H1 (cell line): ENCODE data around the gene CLRN1. TPM values are rescaled to one million over a fixed set of nuclear protein-coding genes. Genes with fewer than 3 reads are reported as not detected.

Experiments used
- CTCF ChIA-PET: fragments of 300-600 bp; sonication (Branson Sonifier 250); formaldehyde crosslinking; loops from one replicate; lab custom pipeline; 2021; ENCODE audit not compliant: partially characterized antibody; lab: Charles Lee
- POLR2A ChIA-PET: fragments of 300-600 bp; sonication (Branson Sonifier 250); formaldehyde crosslinking; loops from one replicate; lab custom pipeline; 2021; ENCODE audit warnings: inconsistent platforms; ENCODE audit not compliant: partially characterized antibody; lab: Charles Lee
- DNase-seq, 2 experiments: peaks; one replicate each; pipeline versions ENCODE4 v3.0.0 to v3.0.0-alpha.2; 2010 to 2022; ENCODE audit warnings: low spot score in 2 of 2, low read depth in 1 of 2, mixed read lengths in 1 of 2
- FAIRE-seq: peaks from 2 replicates; lab custom pipeline; 2011; peaks lifted over from hg19 to GRCh38; lab: Jason Lieb, UNC
- H2AFZ ChIP-seq: 2 replicates; pipeline ENCODE4 v1.8.1; 2012; ENCODE audit warnings: low read length, inconsistent platforms
- H2AK5ac ChIP-seq: 2 replicates; pipeline ENCODE4 v1.6.1; 2013; ENCODE audit warnings: low read depth, low read length
- H2BK120ac ChIP-seq: replicated peaks from 2 replicates; pipeline ENCODE3; 2013; ENCODE audit warnings: low read depth, low read length, inconsistent platforms
- H2BK12ac ChIP-seq: 2 replicates; pipeline ENCODE4 v1.6.1; 2013; ENCODE audit warnings: low read depth, low read length
- H2BK15ac ChIP-seq: 2 replicates; pipeline ENCODE4 v1.6.1; 2013; ENCODE audit warnings: low read length
- H2BK20ac ChIP-seq: 2 replicates; pipeline ENCODE4 v1.6.1; 2013; ENCODE audit warnings: low read length
- H2BK5ac ChIP-seq: 2 replicates; pipeline ENCODE4 v1.6.1; 2013; ENCODE audit warnings: low read depth, low read length
- H3K14ac ChIP-seq: 2 replicates; pipeline ENCODE4 v1.6.1; 2013; ENCODE audit warnings: inconsistent platforms; ENCODE audit not compliant: insufficient read length
- H3K18ac ChIP-seq: 2 replicates; pipeline ENCODE4 v1.6.1; 2013; ENCODE audit warnings: low read length; ENCODE audit errors: extremely low read depth
- H3K23ac ChIP-seq: 2 replicates; pipeline ENCODE4 v1.6.1; 2013; ENCODE audit warnings: inconsistent platforms; ENCODE audit not compliant: insufficient read length
- H3K23me2 ChIP-seq: 2 replicates; pipeline ENCODE4 v1.6.1; 2013; ENCODE audit warnings: low read depth, low read length
- H3K27ac ChIP-seq: 2 replicates; pipeline ENCODE4 v1.6.1; 2011; ENCODE audit warnings: low read depth, low read length, inconsistent platforms
- H3K27me3 ChIP-seq, 4 experiments: replicated peaks in 1 of 4; 1 replicate in 1 of 4; 2 replicates in 3 of 4; pipeline versions ENCODE4 v1.6.1 to v1.8.1; 2011 to 2013; ENCODE audit warnings: low read length in 3 of 4, mild to moderate bottlenecking in 3 of 4, inconsistent platforms in 2 of 4, mixed read lengths in 2 of 4, moderate library complexity in 1 of 4; ENCODE audit not compliant: control insufficient read depth in 3 of 4, insufficient read depth in 3 of 4; ENCODE audit errors: extremely low read depth in 1 of 4
- H3K36me3 ChIP-seq, 4 experiments: 2 replicates each; pipeline versions ENCODE4 v1.6.1 to v1.8.1; 2011 to 2013; ENCODE audit warnings: mild to moderate bottlenecking in 4 of 4, low read length in 3 of 4, moderate library complexity in 2 of 4, control low read depth in 1 of 4, inconsistent platforms in 1 of 4; ENCODE audit not compliant: insufficient read depth in 4 of 4, control insufficient read depth in 2 of 4
- H3K4ac ChIP-seq: replicated peaks from 2 replicates; pipeline ENCODE3; 2013; ENCODE audit warnings: low read length, low read depth, mixed read lengths, inconsistent platforms; ENCODE audit not compliant: insufficient read length
- H3K4me1 ChIP-seq, 4 experiments: replicated peaks in 1 of 4; 1 replicate in 1 of 4; 2 replicates in 3 of 4; pipeline versions ENCODE4 v1.6.1 to v1.8.1; 2011 to 2013; ENCODE audit warnings: low read length in 3 of 4, inconsistent platforms in 2 of 4, mixed read lengths in 1 of 4; ENCODE audit not compliant: insufficient read depth in 4 of 4, control insufficient read depth in 3 of 4
- H3K4me2 ChIP-seq, 2 experiments: 2 replicates each; pipeline versions ENCODE4 v1.6.1 to v1.8.1; 2011 to 2013; ENCODE audit warnings: low read depth in 2 of 2, low read length in 2 of 2, control low read depth in 1 of 2, inconsistent platforms in 1 of 2, mild to moderate bottlenecking in 1 of 2; ENCODE audit not compliant: insufficient read depth in 1 of 2
- H3K4me3 ChIP-seq, 4 experiments: fragments of 200-600, 300-600 bp in 1 of 4; sonication (generic), shearing (Covaris generic), sonication (Bioruptor Twin) in 1 of 4; 2 replicates each; pipeline versions ENCODE4 v1.5.1 to v1.8.1; 2011 to 2016; ENCODE audit warnings: low read length in 4 of 4, low read depth in 3 of 4, control low read depth in 2 of 4, inconsistent platforms in 2 of 4, mild to moderate bottlenecking in 2 of 4, mixed read lengths in 1 of 4, moderate library complexity in 1 of 4; ENCODE audit not compliant: insufficient read depth in 2 of 4; ENCODE audit errors: extremely low read depth in 1 of 4
- H3K56ac ChIP-seq: replicated peaks from 2 replicates; pipeline ENCODE3; 2013; ENCODE audit warnings: low read depth, mild to moderate bottlenecking, mixed read lengths, low read length, inconsistent platforms; ENCODE audit not compliant: insufficient read length
- H3K79me1 ChIP-seq: 2 replicates; pipeline ENCODE4 v1.6.1; 2013; ENCODE audit warnings: low read depth, low read length, control low read depth
- H3K79me2 ChIP-seq, 2 experiments: 2 replicates each; pipeline versions ENCODE4 v1.6.1 to v1.8.1; 2012 to 2013; ENCODE audit warnings: low read length in 2 of 2, mild to moderate bottlenecking in 2 of 2, inconsistent platforms in 1 of 2; ENCODE audit not compliant: insufficient read depth in 2 of 2, control insufficient read depth in 1 of 2
- H3K9ac ChIP-seq, 4 experiments: replicated peaks in 1 of 4; 1 replicate in 1 of 4; 2 replicates in 3 of 4; pipeline versions ENCODE4 v1.6.1 to v1.8.1; 2011 to 2013; ENCODE audit warnings: low read depth in 3 of 4, low read length in 3 of 4, control low read depth in 2 of 4, mild to moderate bottlenecking in 2 of 4, moderate library complexity in 2 of 4, inconsistent platforms in 1 of 4; ENCODE audit errors: extremely low read depth in 1 of 4
- H3K9me3 ChIP-seq, 2 experiments: 2 replicates each; pipeline versions ENCODE4 v1.6.1 to v1.8.1; 2012 to 2013; ENCODE audit warnings: mild to moderate bottlenecking in 2 of 2, moderate library complexity in 2 of 2, control low read depth in 1 of 2, inconsistent platforms in 1 of 2, low read depth in 1 of 2, low read length in 1 of 2, mixed read lengths in 1 of 2; ENCODE audit not compliant: insufficient read depth in 2 of 2
- H4K20me1 ChIP-seq, 2 experiments: replicated peaks in 1 of 2; 2 replicates each; pipeline versions ENCODE3 to v1.8.1; 2011 to 2013; ENCODE audit warnings: inconsistent platforms in 2 of 2, low read length in 2 of 2, mild to moderate bottlenecking in 1 of 2; ENCODE audit not compliant: insufficient read depth in 2 of 2, control insufficient read depth in 1 of 2
- H4K5ac ChIP-seq: 2 replicates; pipeline ENCODE4 v1.6.1; 2013; ENCODE audit warnings: low read length, low read depth, mixed read lengths, inconsistent platforms; ENCODE audit not compliant: insufficient read length
- H4K8ac ChIP-seq: 2 replicates; pipeline ENCODE4 v1.8.0; 2013; ENCODE audit warnings: mild to moderate bottlenecking, moderate library complexity, low read length, inconsistent platforms; ENCODE audit not compliant: insufficient read depth; ENCODE audit errors: extremely low read depth
- H4K91ac ChIP-seq: replicated peaks from 2 replicates; pipeline ENCODE3; 2013; ENCODE audit warnings: low read length, mixed read lengths, inconsistent platforms; ENCODE audit not compliant: insufficient read length
- CEBPB ChIP-seq: IDR thresholded peaks from 2 replicates; pipeline ENCODE4 v1.6.1; 2012; ENCODE audit warnings: low read depth, low read length
- CHD1 ChIP-seq: IDR thresholded peaks from 2 replicates; pipeline ENCODE4 v1.6.1; 2012; ENCODE audit warnings: low read depth, low read length, improper control_type of control experiment
- FOSL1 ChIP-seq: IDR thresholded peaks from 2 replicates; pipeline ENCODE4 v1.6.1; 2011; ENCODE audit warnings: mild to moderate bottlenecking, low read depth, low read length, moderate library complexity; ENCODE audit not compliant: insufficient read depth
- KDM1A ChIP-seq: fragments of 200-600, 300-600 bp; sonication (generic); IDR thresholded peaks from 2 replicates; pipeline ENCODE4 v1.7.1; 2016; ENCODE audit warnings: mild to moderate bottlenecking, low read length, borderline replicate concordance
- POLR2AphosphoS5 ChIP-seq: IDR thresholded peaks from 2 replicates; pipeline ENCODE4 v1.6.1; 2011; ENCODE audit warnings: low read depth, low read length
- POU5F1 ChIP-seq: IDR thresholded peaks from 2 replicates; pipeline ENCODE4 v1.6.1; 2011; ENCODE audit warnings: low read depth, mild to moderate bottlenecking, low read length, moderate library complexity
- WGBS, 2 experiments: shearing (Covaris generic) in 1 of 2; methylation state at CpG; one replicate each; pipeline versions ENCODE4 v1.1.6 to v1.1.7; 2013 to 2015; ENCODE audit warnings: low lambda C conversion rate in 2 of 2, mixed read lengths in 2 of 2, inconsistent platforms in 1 of 2, low coverage in 1 of 2, missing lambda C conversion rate in 1 of 2; ENCODE audit not compliant: insufficient replicate concordance in 2 of 2, insufficient coverage in 1 of 2, insufficient read length in 1 of 2; ENCODE audit errors: extremely low coverage in 1 of 2, missing lambda C conversion rate in 1 of 2; 5-methylcytosine and 5-hydroxymethylcytosine counted together
- polyA plus RNA-seq, 7 experiments: library from polyadenylated mRNA; depleted of rRNA in 3 of 7; stranded (reverse) in 5 of 7; unstranded in 2 of 7; fragments of >200 nt in 5 of 7; fragments of 200-250 nt in 2 of 7; gene quantifications; 1 replicate in 5 of 7; 2 replicates in 1 of 7; 4 replicates in 1 of 7; pipeline versions ENCODE4 v1.2.1 to v1.2.3, GENCODE V29; 2011 to 2013; ENCODE audit warnings: missing spikeins in 2 of 7, mixed read lengths in 2 of 7
- total RNA-seq: library from RNA; stranded (reverse); fragmentation: NEBNext Ultra II Directional; extraction: Animal tissue kit (Norgen Biotek cat#: 25700); gene quantifications from 2 replicates; pipeline ENCODE4 v1.2.1, GENCODE V29; 2021

CLRN1 gene
- total and polyA plus RNA-seq, 2 of the 8 experiments (the other 6 are each of a cell fraction or from before 2014, with no cell fraction given), result 0.20 to 0.35 TPM

GRCh38 chr3:150876611-150877265 lies 95.8 kb downstream of the CLRN1 start:
- Histone ChIP-seq H3K79me2 (no peaks in the 10 kb centered on the region), H3K4me2 (no peak overlapping the region), H3K36me3 (no peaks in the 10 kb centered on the region), H3K18ac (no peak overlapping the region), H3K9ac (no peak overlapping the region), H3K79me1 (no peaks in the 10 kb centered on the region), H3K27me3 (no peaks in the 10 kb centered on the region), H4K8ac (no peak overlapping the region), H3K23ac (no peak overlapping the region), H2AFZ (no peak overlapping the region), H3K23me2 (no peaks in the 10 kb centered on the region), H2BK5ac (no peak overlapping the region), H3K4ac (no peak overlapping the region), H4K91ac (no peak overlapping the region), H3K4me3 (no peak overlapping the region), H2AK5ac (no peak overlapping the region), H3K9me3 (no peaks in the 10 kb centered on the region), H3K56ac (no peak overlapping the region), H4K20me1 (no peaks in the 10 kb centered on the region), H3K4me1 (no peaks in the 10 kb centered on the region), H3K27ac (no peak overlapping the region), H4K5ac (no peak overlapping the region), H2BK15ac (no peak overlapping the region), H2BK120ac (no peak overlapping the region), H2BK12ac (no peak overlapping the region), H3K14ac (no peak overlapping the region), H2BK20ac (no peak overlapping the region)
- 87% methylated on average over 6 of the region's 6 CpGs; no CpG with 5 or more reads in 1 of the 2 experiments for WGBS, 2 experiments
- ChIA-PET POLR2A (no interaction called here), CTCF (interaction anchor here (0.9 kb wide), 1 partner anchor 37 kb away, joined by 3 read pairs; no protein-coding TSS in a partner anchor)
- no peak for FAIRE-seq
- TF ChIP-seq FOSL1 (no peak), KDM1A (no peak), CEBPB (no peak), CHD1 (no peak), POLR2AphosphoS5 (no peak), POU5F1 (no peak)
- no peak for DNase-seq
